ENCODE results near the gene ZNF260. TPM values are rescaled to one million over a fixed set of nuclear protein-coding genes. Genes with fewer than 3 reads are reported as not detected.
A peak's percentile ranks its signal among the peaks of the same experiment; 100 is the strongest.

Gene ZNF260
- total and polyA plus RNA-seq, 2 of the 4 experiments (the other 2 are of a cell fraction): 4.0 to 11.3 TPM

- H4K20me1 ChIP-seq (ENCODE audit: insufficient read depth, low read length): no peaks in the 10 kb centered on the region
- in situ Hi-C loops (cut with MboI; ENCODE audit: low sequenced_read_pairs) (no loop called here), dilution Hi-C loops (cut with HindIII; ENCODE audit: low sequenced_read_pairs, unreplicated experiment) (no loop called here), intact Hi-C loops (cut with micrococcal nuclease) (no loop called here)
- H3K23ac ChIP-seq (ENCODE audit: low read depth, low read length): peak overlapping the region; percentile 48; the same call in 1 of the 2 replicates
- H3K36me3 ChIP-seq (ENCODE audit: control insufficient read depth, insufficient read depth, low read length): peaks cover 9% of the 10 kb centered on the region; the same call in 1 of the 2 replicates
- ATAC-seq (ENCODE audit: low read depth) (peak; percentile 3; the same call in 1 of the 2 replicates), DNase-seq (no peak)
- no peak overlapping the region for H2BK20ac ChIP-seq (ENCODE audit: low read depth, low read length)
- H3K4me2 ChIP-seq (ENCODE audit: low read depth, low read length): peak overlapping the region; percentile 98
- peak overlapping the region; percentile 59 for H4K5ac ChIP-seq (ENCODE audit: low read depth, low read length)
- no peak overlapping the region for H4K91ac ChIP-seq (ENCODE audit: insufficient read depth, low read depth, low read length)
- peaks cover 4% of the 10 kb centered on the region; the same call in 1 of the 2 replicates for H3K9me1 ChIP-seq (ENCODE audit: insufficient read depth, low read length)
- ChIA-PET CTCF (no interaction called here), POLR2A (ENCODE audit: unreplicated experiment) (no interaction called here)
- no peak for TF ChIP-seq CEBPB (IDR thresholded peaks at IDR 0.05; ENCODE audit: low read depth, low read length)
- no peak for TF ChIP-seq ELK1 (IDR thresholded peaks at IDR 0.05; ENCODE audit: borderline replicate concordance, low read depth, low read length)
- no peak for TF ChIP-seq MAZ (IDR thresholded peaks at IDR 0.05; ENCODE audit: borderline replicate concordance, low read depth, low read length)
- TF ChIP-seq SMC3 (IDR thresholded peaks at IDR 0.05; ENCODE audit: low read depth, low read length): no peak
- TF ChIP-seq RAD21 (IDR thresholded peaks at IDR 0.05; ENCODE audit: low read length): no peak
- no peak for TF ChIP-seq MXI1 (IDR thresholded peaks at IDR 0.05; ENCODE audit: borderline replicate concordance, low read depth, low read length)
- no peak for TF ChIP-seq RCOR1 (IDR thresholded peaks at IDR 0.05; ENCODE audit: insufficient replicate concordance, low read length)
- TF ChIP-seq MAFK (IDR thresholded peaks at IDR 0.05; ENCODE audit: low read depth, low read length): no peak
- no peak for TF ChIP-seq USF2 (IDR thresholded peaks at IDR 0.05; ENCODE audit: low read depth, low read length)
- 0% methylated on average over 1 of the region's 12 CpGs; no CpG with 5 or more reads in 1 of the 2 experiments for WGBS, 2 experiments (ENCODE audit: extremely low coverage in 2 of 2, insufficient read length in 1 of 2)
- no peaks in the 10 kb centered on the region for H3K27me3 ChIP-seq (ENCODE audit: control insufficient read depth, insufficient read depth, low read length)
- H3K9me3 ChIP-seq (ENCODE audit: control insufficient read depth, insufficient read depth, low read length): peaks cover 18% of the 10 kb centered on the region
- no peak overlapping the region for H2BK15ac ChIP-seq (ENCODE audit: low read depth, low read length)
- H2BK5ac ChIP-seq (ENCODE audit: low read depth, low read length, poor library complexity, severe bottlenecking): peak overlapping the region; percentile 28
- H3K27ac ChIP-seq (ENCODE audit: insufficient read depth, low read length): peak overlapping the region; percentile 50
- H4K8ac ChIP-seq (ENCODE audit: low read depth in 2 of 2, low read length in 2 of 2): peak overlapping the region; percentile 70 to 94; a peak in 3 of 4 replicates
- peak overlapping the region; percentile 26 for H3K4ac ChIP-seq (ENCODE audit: low read depth, low read length)
- H3K56ac ChIP-seq (ENCODE audit: extremely low read depth, insufficient read depth, low read length): peak overlapping the region; percentile 72; the same call in 1 of the 2 replicates
- H2AFZ ChIP-seq (replicated peaks; ENCODE audit: low read length, poor library complexity): peak overlapping the region; percentile 99
- H3K18ac ChIP-seq (ENCODE audit: low read depth, low read length): 0 out of 2 replicates have a peak overlapping the region, but pooled peaks have one; percentile 21
- 0 out of 2 replicates have a peak, but pooled peaks cover 1% of the 10 kb centered on the region for H3K4me1 ChIP-seq (ENCODE audit: control insufficient read depth, insufficient read depth, low read length)
- peaks cover 16 to 24% of the 10 kb centered on the region in 2 experiments for H3K79me1 ChIP-seq (ENCODE audit: low read depth in 1 of 2, low read length in 2 of 2)
- peak overlapping the region; percentile 82 for H3K4me3 ChIP-seq (ENCODE audit: insufficient read depth, low read depth, low read length)
- H3K9ac ChIP-seq (ENCODE audit: low read depth, low read length): peak overlapping the region; percentile 81
- TSS peak; percentile 52 for BruUV-seq (replicated peaks)
- no peak overlapping the region for H2BK120ac ChIP-seq (ENCODE audit: low read depth, low read length)
- peak overlapping the region; percentile 20 for H3K14ac ChIP-seq (replicated peaks; ENCODE audit: low read depth, low read length)
- peak overlapping the region; percentile 6; the same call in 1 of the 2 replicates for H2AK5ac ChIP-seq (ENCODE audit: low read depth, low read length)
- peak overlapping the region; percentile 78 for H2AK9ac ChIP-seq (replicated peaks; ENCODE audit: low read depth, low read length, poor library complexity)
These were observed 949 bp upstream of the ZNF260 start for GRCh38 chr19:36528921-36529518.
